BLaER1 (cell line): Measurements from ENCODE around the gene TBC1D10A.

ENCODE experiments used
- H3K27ac ChIP-seq: shearing (Covaris generic); formaldehyde crosslinking; 2 replicates; pipeline ENCODE4 v1.8.1; 2022
- H3K27me3 ChIP-seq: shearing (Covaris generic); formaldehyde crosslinking; 2 replicates; pipeline ENCODE4 v1.8.1; 2022
- H3K36me3 ChIP-seq: shearing (Covaris generic); formaldehyde crosslinking; 2 replicates; pipeline ENCODE4 v1.8.1; 2022
- H3K4me1 ChIP-seq: shearing (Covaris generic); formaldehyde crosslinking; 2 replicates; pipeline ENCODE4 v1.8.1; 2022
- H3K4me2 ChIP-seq: shearing (Covaris generic); formaldehyde crosslinking; 2 replicates; pipeline ENCODE4 v1.8.1; 2022
- H3K4me3 ChIP-seq: shearing (Covaris generic); formaldehyde crosslinking; 2 replicates; pipeline ENCODE4 v1.8.1; 2022
- H3K9ac ChIP-seq: shearing (Covaris generic); formaldehyde crosslinking; 2 replicates; pipeline ENCODE4 v1.8.1; 2022
- H3K9me3 ChIP-seq: shearing (Covaris generic); formaldehyde crosslinking; 2 replicates; pipeline ENCODE4 v1.8.1; 2022
- H4K20me1 ChIP-seq: shearing (Covaris generic); formaldehyde crosslinking; 2 replicates; pipeline ENCODE4 v1.8.1; 2022
- Cebpa-rat ChIP-seq: shearing (Covaris generic); IDR thresholded peaks from 2 replicates; pipeline ENCODE4 v1.8.1; 2022

TBC1D10A gene

DNA sequence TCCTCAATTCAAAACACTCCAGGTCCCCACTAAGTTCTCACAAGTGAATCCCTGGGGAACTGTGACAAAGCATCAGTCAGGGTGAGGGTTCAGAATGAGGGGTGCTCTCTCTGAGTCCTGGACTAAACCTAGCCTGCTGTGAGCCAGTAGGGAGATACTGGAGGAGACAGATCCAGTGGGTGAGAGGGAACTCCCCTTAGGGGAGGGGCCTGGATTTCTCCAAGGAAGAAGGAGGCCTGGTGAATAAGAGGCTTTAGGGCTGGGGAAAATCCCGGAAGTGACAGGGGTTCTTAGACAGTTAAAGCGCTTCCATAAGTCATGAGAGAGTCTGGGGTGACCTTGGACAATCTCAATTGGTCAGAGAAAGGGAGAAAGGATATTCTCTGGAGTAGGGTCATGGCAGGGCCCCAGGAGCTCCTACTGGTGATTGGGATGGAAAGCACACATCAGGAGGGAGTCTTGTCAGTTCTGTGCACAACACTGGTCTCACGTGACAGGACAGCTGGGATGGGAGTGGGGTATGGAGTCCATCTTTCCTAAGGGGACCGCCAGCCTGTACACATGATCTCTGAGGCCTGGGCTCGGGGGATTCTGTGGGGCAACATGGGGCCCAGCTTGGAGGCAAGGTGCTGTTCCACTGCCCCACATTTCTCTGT, 1.5 kb downstream of the TBC1D10A start:
- Histone ChIP-seq H4K20me1 (peaks cover 31% of the 10 kb centered on the region), H3K9me3 (no peaks in the 10 kb centered on the region), H3K4me3 (peak overlapping the region; percentile 83), H3K27ac (peak overlapping the region; percentile 73; the same call in 1 of the 2 replicates), H3K4me1 (peaks cover 64% of the 10 kb centered on the region), H3K4me2 (peak overlapping the region; percentile 92), H3K36me3 (peaks cover 25% of the 10 kb centered on the region), H3K9ac (peak overlapping the region; percentile 84), H3K27me3 (no peaks in the 10 kb centered on the region)
- TF ChIP-seq Cebpa-rat: no peak

DNA sequence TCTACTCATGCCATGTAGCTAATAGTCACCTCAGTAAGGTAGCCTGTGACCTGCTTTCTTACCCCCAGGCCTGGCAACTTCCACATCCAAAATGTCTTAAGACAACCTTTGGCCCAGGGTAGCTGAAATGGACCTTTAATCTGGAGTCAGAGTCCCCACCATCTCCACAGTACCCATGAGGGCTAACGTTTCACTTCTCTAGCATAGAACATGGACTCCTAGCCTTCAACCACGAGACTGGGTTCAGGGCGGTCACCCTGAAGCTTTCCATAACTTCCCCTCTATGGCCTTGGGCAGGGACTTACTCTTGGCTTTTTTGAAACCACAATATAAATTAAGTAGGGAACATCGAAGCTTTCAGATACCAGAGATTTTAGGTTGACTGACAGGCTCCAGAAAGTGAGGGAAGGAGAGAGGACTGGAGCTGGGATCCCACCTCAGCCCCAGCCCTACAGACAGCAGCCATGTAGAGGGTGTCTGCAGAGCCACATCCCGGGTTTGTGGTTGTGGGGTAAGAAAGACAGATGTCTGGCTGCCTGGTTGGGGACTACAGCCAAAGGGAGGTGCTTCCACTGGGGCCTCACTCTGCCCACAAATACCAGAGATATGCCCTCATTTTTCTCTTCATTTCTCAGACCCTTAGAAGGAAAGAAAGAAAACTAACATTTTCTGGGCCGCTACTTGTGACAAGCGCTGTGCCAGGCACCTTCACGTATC, 2.6 kb downstream of the TBC1D10A start:
- TF ChIP-seq Cebpa-rat: no peak
- peak overlapping the region; percentile 83; the same call in 1 of the 2 replicates for H3K4me3 ChIP-seq
- H3K9me3 ChIP-seq: no peaks in the 10 kb centered on the region
- H3K4me2 ChIP-seq: peak overlapping the region; percentile 92
- peak overlapping the region; percentile 12; the same call in 1 of the 2 replicates for H3K27ac ChIP-seq
- H3K9ac ChIP-seq: peak overlapping the region; percentile 84; the same call in 1 of the 2 replicates
- peaks cover 64% of the 10 kb centered on the region for H3K4me1 ChIP-seq
- H3K36me3 ChIP-seq: peaks cover 35% of the 10 kb centered on the region
- H3K27me3 ChIP-seq: no peaks in the 10 kb centered on the region
- peaks cover 33% of the 10 kb centered on the region for H4K20me1 ChIP-seq

DNA sequence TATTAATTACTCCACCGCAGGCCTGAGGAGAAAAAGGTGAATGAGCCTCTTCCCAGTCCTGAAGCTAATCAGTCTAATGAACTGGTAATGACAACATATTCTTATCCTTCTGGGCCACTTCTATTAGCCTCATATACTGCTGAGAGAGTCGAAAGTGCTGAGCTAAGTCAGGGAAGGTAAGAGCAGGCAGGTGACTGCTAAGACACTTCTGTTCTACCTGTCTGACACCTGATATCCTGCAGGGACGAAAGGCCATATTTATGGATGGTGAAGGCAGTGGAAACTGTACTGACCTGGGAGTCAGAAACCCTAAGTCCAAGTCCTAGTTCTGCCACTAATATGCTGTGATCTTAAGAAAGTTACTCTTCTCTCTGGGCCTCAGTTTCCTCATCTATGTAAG, 3.5 kb downstream of the TBC1D10A start:
- Histone ChIP-seq H3K36me3 (peaks cover 44% of the 10 kb centered on the region), H3K4me3 (no peak overlapping the region), H3K27me3 (no peaks in the 10 kb centered on the region), H3K9me3 (no peaks in the 10 kb centered on the region), H3K4me2 (0 out of 2 replicates have a peak overlapping the region, but pooled peaks have one; percentile 92), H3K9ac (no peak overlapping the region), H3K27ac (no peak overlapping the region), H3K4me1 (peaks cover 64% of the 10 kb centered on the region), H4K20me1 (peaks cover 33% of the 10 kb centered on the region)
- no peak for TF ChIP-seq Cebpa-rat

DNA sequence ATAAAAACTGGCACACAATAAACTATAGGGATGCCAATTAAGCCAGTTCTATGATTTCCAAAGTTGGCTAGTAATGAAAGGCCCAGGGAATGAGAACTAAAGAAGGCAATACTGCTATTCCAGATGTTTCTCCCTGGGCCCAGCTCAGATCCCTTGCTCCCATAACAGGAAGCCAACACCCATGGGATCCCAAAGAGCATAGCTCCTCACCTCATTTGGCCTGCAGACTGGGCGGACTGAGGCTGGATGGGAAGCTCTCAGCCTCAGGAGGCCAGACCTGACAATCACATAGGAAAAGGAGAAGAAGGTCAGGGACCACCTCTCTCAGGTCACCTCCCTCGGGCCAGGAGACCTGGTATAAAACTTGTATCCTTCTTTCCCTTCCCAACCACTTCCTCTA, 5.3 kb downstream of the TBC1D10A start:
- H3K27me3 ChIP-seq: no peaks in the 10 kb centered on the region
- peaks cover 56% of the 10 kb centered on the region for H3K4me1 ChIP-seq
- peaks cover 56% of the 10 kb centered on the region for H3K36me3 ChIP-seq
- TF ChIP-seq Cebpa-rat: no peak
- H3K9me3 ChIP-seq: no peaks in the 10 kb centered on the region
- no peak overlapping the region for H3K4me3 ChIP-seq
- no peak overlapping the region for H3K27ac ChIP-seq
- peaks cover 33% of the 10 kb centered on the region for H4K20me1 ChIP-seq
- H3K4me2 ChIP-seq: peak overlapping the region; percentile 29
- H3K9ac ChIP-seq: no peak overlapping the region

DNA sequence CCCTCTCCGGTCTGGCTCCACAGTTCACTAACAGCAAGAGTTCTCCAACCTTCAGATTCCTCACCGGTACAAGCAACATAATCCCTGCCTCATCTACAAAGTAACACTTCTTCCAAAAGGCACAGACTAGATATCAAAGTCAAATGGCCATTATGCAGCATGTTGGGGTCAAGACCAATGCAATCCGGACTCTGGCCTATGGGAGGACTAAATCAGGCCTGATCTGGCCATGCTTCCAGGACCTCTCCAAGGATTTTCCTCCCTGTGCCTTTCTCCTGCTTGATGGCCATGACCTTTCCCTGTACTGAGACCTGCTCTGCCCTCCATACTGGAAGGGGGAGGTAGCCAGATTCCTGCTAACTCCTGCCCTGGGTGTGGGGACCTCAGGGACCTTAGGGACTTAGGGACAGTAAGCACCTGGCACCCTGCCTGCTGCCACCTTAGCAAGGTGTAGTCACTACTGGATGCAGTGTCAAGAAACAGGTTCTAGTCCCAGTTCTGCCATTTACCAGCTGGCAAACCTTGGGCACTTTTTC, 6.7 kb downstream of the TBC1D10A start:
- Histone ChIP-seq H4K20me1 (peaks cover 24% of the 10 kb centered on the region; the same call in 1 of the 2 replicates), H3K9ac (no peak overlapping the region), H3K9me3 (no peaks in the 10 kb centered on the region), H3K4me1 (peaks cover 58% of the 10 kb centered on the region), H3K36me3 (peaks cover 60% of the 10 kb centered on the region), H3K4me2 (no peak overlapping the region), H3K27me3 (no peaks in the 10 kb centered on the region), H3K4me3 (no peak overlapping the region), H3K27ac (no peak overlapping the region)
- no peak for TF ChIP-seq Cebpa-rat

DNA sequence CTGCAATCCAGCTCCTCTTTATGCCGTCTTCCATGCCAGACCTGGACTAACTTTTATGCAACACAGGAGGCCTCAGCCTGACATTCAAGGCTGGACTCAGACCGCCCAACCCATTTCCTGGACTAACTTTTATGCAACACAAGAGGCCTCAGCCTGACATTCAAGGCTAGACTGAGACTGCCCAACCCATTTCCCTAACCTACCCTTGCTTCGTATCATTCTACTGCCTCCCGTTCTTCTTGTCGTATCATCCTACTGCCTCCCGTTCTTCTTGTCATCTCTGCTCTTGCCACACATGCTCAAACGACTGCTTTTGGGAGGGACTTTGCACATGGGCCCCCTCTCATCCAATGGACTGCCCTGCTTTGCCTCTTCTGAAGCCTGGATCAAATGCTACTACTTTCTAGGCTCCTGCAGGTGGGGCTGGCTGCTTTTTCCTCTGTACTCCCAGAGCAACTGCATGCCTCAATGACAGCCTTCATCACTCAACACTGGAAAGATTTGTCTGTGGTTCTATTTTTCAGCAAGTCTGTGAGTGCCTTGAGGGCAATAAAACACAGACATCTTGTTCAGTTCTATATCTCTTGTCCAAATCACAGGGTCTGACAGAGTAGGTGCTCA, 7.8 kb downstream of the TBC1D10A start:
- Histone ChIP-seq H3K4me2 (no peak overlapping the region), H3K27ac (no peak overlapping the region), H4K20me1 (peaks cover 18% of the 10 kb centered on the region; the same call in 1 of the 2 replicates), H3K4me3 (no peak overlapping the region), H3K27me3 (no peaks in the 10 kb centered on the region), H3K9ac (no peak overlapping the region), H3K36me3 (peaks cover 65% of the 10 kb centered on the region), H3K4me1 (peaks cover 58% of the 10 kb centered on the region), H3K9me3 (no peaks in the 10 kb centered on the region)
- TF ChIP-seq Cebpa-rat: no peak

DNA sequence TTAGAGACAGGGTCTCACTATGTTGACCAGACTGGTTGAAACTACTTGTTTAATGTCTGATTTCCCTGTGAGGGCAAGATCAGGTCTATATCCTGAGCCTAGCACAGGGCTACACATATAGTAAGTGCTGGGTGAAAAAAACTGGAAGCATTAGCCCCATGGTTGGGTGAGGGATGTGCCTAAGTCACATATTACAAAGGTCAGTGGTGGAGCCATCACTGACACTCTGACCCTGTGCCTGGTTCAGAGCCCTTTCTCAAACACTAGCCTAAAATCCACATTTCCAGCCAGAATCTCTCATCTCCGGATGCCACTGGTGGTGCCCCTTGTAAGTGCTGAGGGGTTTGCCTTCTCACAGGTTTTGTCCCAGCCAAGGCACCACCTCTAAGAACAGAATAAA, 9.0 kb downstream of the TBC1D10A start:
- no peaks in the 10 kb centered on the region for H3K9me3 ChIP-seq
- H4K20me1 ChIP-seq: peaks cover 11% of the 10 kb centered on the region; the same call in 1 of the 2 replicates
- H3K9ac ChIP-seq: no peak overlapping the region
- H3K27me3 ChIP-seq: no peaks in the 10 kb centered on the region
- peaks cover 58% of the 10 kb centered on the region for H3K36me3 ChIP-seq
- no peak overlapping the region for H3K4me2 ChIP-seq
- TF ChIP-seq Cebpa-rat: no peak
- H3K4me1 ChIP-seq: peaks cover 51% of the 10 kb centered on the region
- H3K27ac ChIP-seq: no peak overlapping the region
- no peak overlapping the region for H3K4me3 ChIP-seq

DNA sequence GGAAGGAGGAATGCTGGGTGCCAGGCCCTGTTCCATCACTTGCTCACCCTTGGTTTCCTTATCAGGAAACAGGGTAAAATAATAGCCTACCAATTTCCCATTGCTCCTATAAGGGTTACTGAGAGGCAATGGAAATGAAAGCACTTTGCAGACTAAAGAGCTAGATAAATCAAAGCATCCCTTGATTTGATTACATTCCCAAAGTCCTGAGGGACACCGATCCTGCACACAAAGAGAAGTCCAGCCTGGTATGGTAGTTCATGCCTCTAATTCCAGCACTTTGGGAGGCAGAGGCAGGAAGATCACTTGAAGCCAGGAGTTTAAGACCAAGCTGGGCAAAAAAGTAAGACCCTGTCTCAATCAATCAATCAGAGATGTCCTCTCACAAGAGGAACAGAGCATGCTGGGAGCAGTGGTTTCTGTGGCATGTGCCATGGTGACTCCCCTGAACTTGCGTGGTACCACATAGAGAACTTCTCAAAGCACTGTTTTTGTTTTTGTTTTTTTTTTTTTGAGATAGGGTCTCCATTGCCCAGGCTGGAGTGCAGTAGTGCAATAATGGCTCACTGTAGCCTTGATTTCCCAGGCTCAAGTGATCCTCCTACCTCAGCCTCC, 10.7 kb downstream of the TBC1D10A start:
- no peak for TF ChIP-seq Cebpa-rat
- 0 out of 2 replicates have a peak, but pooled peaks cover 6% of the 10 kb centered on the region for H4K20me1 ChIP-seq
- H3K9me3 ChIP-seq: no peaks in the 10 kb centered on the region
- peak overlapping the region; percentile 50; the same call in 1 of the 2 replicates for H3K4me2 ChIP-seq
- no peak overlapping the region for H3K4me3 ChIP-seq
- H3K27me3 ChIP-seq: no peaks in the 10 kb centered on the region
- H3K27ac ChIP-seq: no peak overlapping the region
- no peak overlapping the region for H3K9ac ChIP-seq
- peaks cover 51% of the 10 kb centered on the region for H3K4me1 ChIP-seq
- peaks cover 48% of the 10 kb centered on the region for H3K36me3 ChIP-seq

DNA sequence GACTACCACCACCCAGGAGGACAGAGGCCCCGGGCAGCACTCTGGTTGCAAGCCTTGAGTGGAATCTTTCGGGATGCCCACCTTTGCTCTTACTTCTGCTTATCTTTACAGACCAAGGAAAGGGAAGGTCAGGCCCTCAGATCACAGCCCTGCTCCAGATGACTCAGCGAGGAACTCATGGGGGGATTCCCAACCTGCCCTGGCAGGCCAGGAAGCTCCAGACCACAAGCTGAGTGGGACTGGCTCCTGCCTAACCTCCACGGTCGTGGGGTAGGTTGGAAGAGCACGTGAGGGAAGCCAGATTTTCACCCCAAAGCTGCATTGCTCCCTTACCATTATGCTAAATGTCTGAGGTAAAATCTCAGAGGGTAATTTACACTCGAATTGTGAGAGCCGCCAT, 11.8 kb downstream of the TBC1D10A start:
- peak overlapping the region; percentile 50 for H3K4me2 ChIP-seq
- TF ChIP-seq Cebpa-rat: no peak
- peak overlapping the region; percentile 65 for H3K27ac ChIP-seq
- peaks cover 37% of the 10 kb centered on the region for H3K36me3 ChIP-seq
- no peak overlapping the region for H3K4me3 ChIP-seq
- peaks cover 57% of the 10 kb centered on the region for H3K4me1 ChIP-seq
- no peaks in the 10 kb centered on the region for H4K20me1 ChIP-seq
- H3K9me3 ChIP-seq: no peaks in the 10 kb centered on the region
- no peak overlapping the region for H3K9ac ChIP-seq
- H3K27me3 ChIP-seq: no peaks in the 10 kb centered on the region
